ENCODE data around the gene DAP.

DNA sequence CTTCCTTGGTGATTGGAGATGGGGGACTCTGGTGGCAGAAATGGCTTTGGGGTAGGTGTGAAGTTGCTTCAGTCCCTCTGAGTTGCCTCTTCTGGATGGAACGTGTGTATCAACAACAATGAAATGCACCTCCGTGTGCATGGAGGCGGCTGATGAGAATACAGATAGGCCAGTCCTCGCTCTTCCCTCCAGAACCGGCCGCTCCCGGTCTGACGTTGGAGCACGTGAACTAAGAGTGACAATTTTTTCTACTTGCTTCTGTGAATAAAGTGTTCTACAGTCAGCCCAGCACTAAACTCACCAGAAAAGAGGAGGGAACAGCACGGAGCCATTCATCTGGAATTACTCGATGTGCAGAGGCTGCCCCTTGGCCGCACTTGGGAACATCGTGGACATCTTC is 106.5 kb downstream of the DAP start:
- TF ChIP-seq CTCF (IDR thresholded peaks at IDR 0.05) (no peak), POLR2A (IDR thresholded peaks at IDR 0.05) (no peak)

Data from thyroid gland (tissue), 4 donors.